Measurements from ENCODE around the gene CDYL. TPM values are rescaled to one million over a fixed set of nuclear protein-coding genes. Genes with fewer than 3 reads are reported as not detected.

CDYL gene
- total RNA-seq, 1 donor from 2014 or later = 40.5 TPM

- TF ChIP-seq, protein P1, sequence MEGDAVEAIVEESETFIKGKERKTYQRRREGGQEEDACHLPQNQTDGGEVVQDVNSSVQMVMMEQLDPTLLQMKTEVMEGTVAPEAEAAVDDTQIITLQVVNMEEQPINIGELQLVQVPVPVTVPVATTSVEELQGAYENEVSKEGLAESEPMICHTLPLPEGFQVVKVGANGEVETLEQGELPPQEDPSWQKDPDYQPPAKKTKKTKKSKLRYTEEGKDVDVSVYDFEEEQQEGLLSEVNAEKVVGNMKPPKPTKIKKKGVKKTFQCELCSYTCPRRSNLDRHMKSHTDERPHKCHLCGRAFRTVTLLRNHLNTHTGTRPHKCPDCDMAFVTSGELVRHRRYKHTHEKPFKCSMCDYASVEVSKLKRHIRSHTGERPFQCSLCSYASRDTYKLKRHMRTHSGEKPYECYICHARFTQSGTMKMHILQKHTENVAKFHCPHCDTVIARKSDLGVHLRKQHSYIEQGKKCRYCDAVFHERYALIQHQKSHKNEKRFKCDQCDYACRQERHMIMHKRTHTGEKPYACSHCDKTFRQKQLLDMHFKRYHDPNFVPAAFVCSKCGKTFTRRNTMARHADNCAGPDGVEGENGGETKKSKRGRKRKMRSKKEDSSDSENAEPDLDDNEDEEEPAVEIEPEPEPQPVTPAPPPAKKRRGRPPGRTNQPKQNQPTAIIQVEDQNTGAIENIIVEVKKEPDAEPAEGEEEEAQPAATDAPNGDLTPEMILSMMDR (IDR thresholded peaks at IDR 0.05) = no peak
- intact Hi-C loops (cut with DNase I) = no loop called here
- H3K4me3 ChIP-seq = no peak overlapping the region
- ATAC-seq = no peak
- H3K9me3 ChIP-seq = no peaks in the 10 kb centered on the region
- no peak for DNase-seq
- no peak overlapping the region for H3K27ac ChIP-seq
- H3K4me1 ChIP-seq = peaks cover 13% of the 10 kb centered on the region
- no peaks in the 10 kb centered on the region for H3K36me3 ChIP-seq
- H3K27me3 ChIP-seq (ENCODE audit: low read depth) = no peaks in the 10 kb centered on the region
Observed at GRCh38 chr6:4773181-4773580, 3.0 kb upstream of the CDYL start.

DNA sequence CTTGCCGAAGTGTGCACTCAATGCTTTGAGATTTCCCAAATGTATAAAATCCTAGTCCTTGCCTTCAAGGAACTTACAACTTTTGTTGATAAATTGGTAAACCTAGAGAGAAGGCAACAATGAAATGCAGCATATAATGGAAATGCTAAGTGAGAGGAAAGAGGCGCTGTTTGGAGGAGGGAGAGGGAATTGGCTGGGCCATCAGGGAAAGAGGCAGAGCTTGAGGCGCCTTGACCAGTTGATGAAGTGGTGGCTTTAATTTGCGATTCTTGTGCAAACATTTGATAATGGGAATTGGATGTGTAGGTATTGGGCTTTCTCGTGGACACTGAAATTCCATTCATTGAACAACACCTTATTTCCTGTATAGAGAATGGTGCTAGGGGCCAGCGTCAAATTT is 1.9 kb upstream of the CDYL start:
- H3K27ac ChIP-seq = no peak overlapping the region
- peak overlapping the region; percentile 57 for H3K4me3 ChIP-seq
- TF ChIP-seq, protein P1 (IDR thresholded peaks at IDR 0.05) = no peak
- H3K4me1 ChIP-seq = peaks cover 13% of the 10 kb centered on the region
- no peaks in the 10 kb centered on the region for H3K9me3 ChIP-seq
- DNase-seq (no peak), ATAC-seq (no peak)
- no peaks in the 10 kb centered on the region for H3K36me3 ChIP-seq
- H3K27me3 ChIP-seq (ENCODE audit: low read depth) = no peaks in the 10 kb centered on the region
- intact Hi-C loops (cut with DNase I) = no loop called here

DNA sequence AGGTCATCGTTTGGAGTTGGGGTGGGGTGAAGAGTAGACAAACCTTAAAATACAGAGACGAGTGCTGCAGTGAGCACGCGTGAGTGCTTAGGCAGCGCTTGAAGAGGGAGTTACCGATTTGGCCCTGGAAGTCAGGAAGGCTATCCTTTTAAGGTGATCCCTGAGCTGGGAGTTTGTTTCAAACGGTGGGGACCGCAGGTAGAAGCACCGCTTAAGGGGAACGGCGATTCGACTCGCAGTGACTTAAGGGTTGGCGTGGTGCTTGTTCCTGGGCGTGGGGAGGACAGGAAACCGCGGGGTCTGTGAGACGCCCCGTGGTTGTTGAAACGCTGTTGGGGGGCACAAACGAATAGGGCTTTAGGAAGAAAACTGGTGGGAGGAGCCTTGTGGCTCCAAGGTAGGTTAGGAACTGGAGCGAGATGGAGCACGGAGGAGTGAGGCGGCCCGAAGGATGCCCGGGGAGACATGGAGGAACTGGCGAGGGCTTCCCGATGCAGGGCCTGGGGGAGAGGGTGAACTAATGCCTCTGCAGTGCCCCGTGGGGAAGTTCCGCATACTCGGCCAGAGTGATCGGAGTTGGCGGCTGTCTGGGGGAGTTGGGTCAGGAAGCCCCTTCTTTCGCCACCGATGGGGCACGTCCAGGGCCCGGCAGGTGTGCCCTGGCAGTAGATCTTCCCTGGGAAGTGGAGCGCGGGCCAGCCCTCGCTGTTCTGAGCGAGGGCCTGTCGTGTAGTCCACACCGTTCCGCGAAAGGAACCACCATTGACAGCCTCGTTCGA is 1.3 kb upstream of the CDYL start:
- DNase-seq (peak; percentile 68), ATAC-seq (peak; percentile 29 to 39)
- Histone ChIP-seq H3K4me1 (peaks cover 19% of the 10 kb centered on the region), H3K9me3 (no peaks in the 10 kb centered on the region), H3K4me3 (peak overlapping the region; percentile 57), H3K27ac (peak overlapping the region; percentile 53), H3K36me3 (no peaks in the 10 kb centered on the region), H3K27me3 (ENCODE audit: low read depth) (no peaks in the 10 kb centered on the region)
- intact Hi-C loops (cut with DNase I) = no loop called here
- TF ChIP-seq, protein P1 (IDR thresholded peaks at IDR 0.05) = no peak

GRCh38 chr6:4775494-4776130 is 592 bp upstream of the CDYL start:
- Histone ChIP-seq H3K36me3 (no peaks in the 10 kb centered on the region), H3K9me3 (no peaks in the 10 kb centered on the region), H3K27ac (peak overlapping the region; percentile 76), H3K27me3 (ENCODE audit: low read depth) (no peaks in the 10 kb centered on the region), H3K4me3 (peak overlapping the region; percentile 57), H3K4me1 (peaks cover 20% of the 10 kb centered on the region)
- TF ChIP-seq, protein P1 (IDR thresholded peaks at IDR 0.05) = peak; percentile 19
- DNase-seq (peak; percentile 86), ATAC-seq (peak; percentile 93)
- intact Hi-C loops (cut with DNase I) = no loop called here

GRCh38 chr6:4776493-4777393 is 539 bp downstream of the CDYL start:
- peak overlapping the region; percentile 78 for H3K27ac ChIP-seq
- H3K4me3 ChIP-seq = peak overlapping the region; percentile 69
- H3K4me1 ChIP-seq = peaks cover 29% of the 10 kb centered on the region
- no peaks in the 10 kb centered on the region for H3K27me3 ChIP-seq (ENCODE audit: low read depth)
- no peaks in the 10 kb centered on the region for H3K9me3 ChIP-seq
- DNase-seq (peak; percentile 77), ATAC-seq (peak in 1 of 2 donors; percentile 3)
- no peaks in the 10 kb centered on the region for H3K36me3 ChIP-seq
- intact Hi-C loops (cut with DNase I) = no loop called here
- TF ChIP-seq, protein P1 (IDR thresholded peaks at IDR 0.05) = no peak
